RWPE1 (cell line): ENCODE measurements around the gene KRT84.

Source experiments
- CTCF ChIA-PET: fragments of 350-600 bp; sonication (Branson Sonifier 250); formaldehyde crosslinking; extraction: SDS; loops from one replicate; lab custom pipeline; 2021; lab: Yijun Ruan, JAX
- POLR2A ChIA-PET: fragments of 400-600 bp; formaldehyde crosslinking; extraction: SDS; loops from one replicate; lab custom pipeline; 2020; ENCODE audit warnings: antibody characterized with exemption; ENCODE audit not compliant: low non-redundant PET; lab: Yijun Ruan, JAX
- DNase-seq: peaks from one replicate; pipeline ENCODE4 v3.0.0; 2012; ENCODE audit warnings: low spot score
- H3K27ac ChIP-seq: fragments of 450-650 bp; 2 replicates; pipeline ENCODE4 v1.5.1; 2017
- CTCF ChIP-seq: fragments of 450-650 bp; conservative IDR thresholded peaks from 2 replicates; pipeline ENCODE4 v1.5.1; 2017; ENCODE audit warnings: low read depth, mild to moderate bottlenecking

Gene KRT84

GRCh38 chr12:52403561-52403960 is 18.1 kb upstream of the KRT84 start:
- H3K27ac ChIP-seq = no peak overlapping the region
- no peak for DNase-seq
- ChIA-PET POLR2A (no interaction called here), CTCF (interaction anchor here (0.6 to 0.7 kb wide), 3 partner anchors 379 to 972 kb away, joined by 3 to 4 read pairs (median 3); no protein-coding TSS in a partner anchor)
- no peak for TF ChIP-seq CTCF

GRCh38 chr12:52402873-52403540 is 17.6 kb upstream of the KRT84 start:
- POLR2A ChIA-PET = no interaction called here
- TF ChIP-seq CTCF = no peak
- DNase-seq = no peak
- CTCF ChIA-PET = interaction anchor here (0.6 to 0.7 kb wide), 3 partner anchors 30 to 973 kb away, joined by 3 read pairs; no protein-coding TSS in a partner anchor
- H3K27ac ChIP-seq = no peak overlapping the region

DNA sequence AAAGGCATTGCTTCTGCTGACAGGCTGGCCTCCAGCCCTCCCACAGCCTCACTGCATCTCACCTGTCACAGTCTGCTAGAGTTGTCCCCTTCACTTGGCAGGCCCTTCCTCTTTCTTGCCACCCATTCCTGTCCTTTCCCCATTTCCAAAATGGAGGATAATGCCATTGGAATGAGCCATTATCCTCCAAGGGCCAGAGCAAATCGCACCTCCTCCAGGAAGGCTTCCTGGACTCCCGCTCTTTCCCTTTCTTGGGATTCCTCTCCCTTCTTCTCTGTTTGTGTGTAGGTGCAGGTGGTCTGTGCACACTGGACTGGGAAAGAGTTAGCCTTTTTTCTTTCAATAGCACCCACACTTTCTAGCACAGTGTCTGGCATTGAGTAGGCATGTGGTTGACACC is 16.9 kb upstream of the KRT84 start:
- ChIA-PET CTCF (interaction anchor here (0.7 kb wide), 1 partner anchor 30 kb away, joined by 3 read pairs; no protein-coding TSS in a partner anchor), POLR2A (no interaction called here)
- no peak for TF ChIP-seq CTCF
- no peak overlapping the region for H3K27ac ChIP-seq
- no peak for DNase-seq

DNA sequence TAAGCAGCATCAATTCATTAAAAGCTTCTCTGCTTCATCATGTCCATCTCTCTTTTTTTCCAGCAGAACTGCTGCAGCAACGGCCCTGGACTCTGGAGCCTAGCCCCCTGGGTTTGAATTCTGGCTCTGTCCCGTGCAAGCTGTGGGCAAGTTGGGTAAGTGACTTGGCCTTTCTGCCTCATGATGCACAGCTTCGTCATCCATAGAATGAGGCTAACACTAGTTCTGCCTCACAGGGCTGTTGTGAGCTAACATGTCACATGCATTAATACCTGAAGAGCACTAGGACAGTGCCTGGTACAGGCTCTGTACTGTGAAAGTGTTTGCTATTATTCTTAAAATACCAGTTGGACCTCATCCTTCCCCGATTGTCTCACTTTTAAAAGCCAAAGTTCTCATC is 16.5 kb upstream of the KRT84 start:
- no peak for TF ChIP-seq CTCF
- POLR2A ChIA-PET = no interaction called here
- CTCF ChIA-PET = no interaction called here

DNA sequence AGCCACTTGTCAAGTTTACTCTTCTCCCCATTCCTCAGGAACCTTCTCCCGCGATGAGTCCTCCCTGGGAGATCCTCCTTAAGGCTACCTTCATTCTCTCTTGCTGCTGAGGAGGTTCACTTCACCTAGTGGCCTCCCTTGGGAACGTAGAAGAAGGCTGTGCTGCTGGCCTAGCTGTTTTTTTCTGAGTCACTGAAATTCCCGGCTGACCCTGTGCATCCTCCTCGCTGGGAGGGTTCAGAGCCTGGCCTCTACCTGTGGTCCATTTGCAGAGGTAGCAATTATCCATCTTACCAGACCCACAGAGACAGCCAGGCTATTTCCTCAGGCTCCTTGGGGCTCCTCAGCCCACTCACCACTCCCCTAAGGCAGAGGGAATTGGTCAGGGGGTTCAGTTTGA is 16.1 kb upstream of the KRT84 start:
- ChIA-PET POLR2A (no interaction called here), CTCF (no interaction called here)
- no peak for TF ChIP-seq CTCF
- no peak for DNase-seq
- no peak overlapping the region for H3K27ac ChIP-seq

More for the DNA sequence above, 16.5 kb upstream of the KRT84 start:
- H3K27ac ChIP-seq = no peak overlapping the region
- DNase-seq = no peak

GRCh38 chr12:52400906-52401305 is 15.5 kb upstream of the KRT84 start:
- ChIA-PET CTCF (no interaction called here), POLR2A (no interaction called here)
- no peak for DNase-seq
- no peak overlapping the region for H3K27ac ChIP-seq
- TF ChIP-seq CTCF = no peak
